NCI-H524 (cell line): Measurements from ENCODE around the gene KCTD2.

Experiments
- DNase-seq, 2 experiments: peaks; one replicate each; lab custom pipeline; 2025; lab: John Stamatoyannopoulos, UW

Gene KCTD2

DNA sequence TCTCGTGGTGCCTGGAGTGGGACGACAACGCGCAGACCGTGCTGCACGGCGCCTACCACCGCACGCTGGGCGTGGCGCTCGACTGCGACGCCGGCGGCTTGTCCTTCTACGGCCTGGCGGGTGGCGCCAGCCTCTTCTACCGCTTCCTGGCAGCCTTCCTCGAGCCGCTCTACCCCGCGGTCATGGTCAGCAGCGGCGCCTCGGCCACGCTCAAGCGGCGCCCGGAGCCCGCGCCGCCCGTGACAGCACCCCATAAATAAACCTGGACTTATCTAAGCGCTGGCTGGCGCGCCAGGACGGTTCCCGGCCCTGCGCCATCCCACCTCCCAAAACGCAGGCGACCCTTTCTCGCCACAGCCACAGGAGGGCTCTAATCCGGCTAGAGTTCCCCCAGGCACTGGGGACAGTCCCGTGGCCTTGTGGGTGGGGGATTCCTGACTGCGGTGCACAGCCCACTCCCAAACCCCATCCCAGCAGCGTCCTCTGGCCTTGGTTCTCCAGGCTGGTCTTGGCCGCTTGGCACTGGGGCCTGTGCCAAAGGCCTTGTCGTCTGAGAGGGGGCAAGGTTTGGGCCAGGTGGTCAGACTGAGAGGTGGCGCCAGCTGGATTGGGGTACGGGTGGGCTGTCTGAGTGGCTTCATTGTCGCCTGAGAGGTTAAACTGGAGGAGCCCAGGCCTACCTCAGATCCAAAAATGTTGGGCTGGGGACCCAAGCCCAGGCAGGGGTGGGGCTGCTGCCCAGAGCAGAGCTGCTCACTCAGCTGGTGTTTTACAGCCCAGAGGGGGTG is 30.7 kb downstream of the KCTD2 start:
- DNase-seq: no peak

- no peak for DNase-seq
Observed at GRCh38 chr17:75078284-75079022, 31.4 kb downstream of the KCTD2 start.

- no peak for DNase-seq
Observed at GRCh38 chr17:75079023-75079373, 32.0 kb downstream of the KCTD2 start.

GRCh38 chr17:75081611-75082540 is 34.9 kb downstream of the KCTD2 start:
- peak in 1 of 2 experiments; percentile 64 for DNase-seq

- DNase-seq: no peak
Observed at GRCh38 chr17:75082683-75083082, 35.7 kb downstream of the KCTD2 start.

- no peak for DNase-seq
Observed at GRCh38 chr17:75084039-75084660, 37.1 kb downstream of the KCTD2 start.

DNA sequence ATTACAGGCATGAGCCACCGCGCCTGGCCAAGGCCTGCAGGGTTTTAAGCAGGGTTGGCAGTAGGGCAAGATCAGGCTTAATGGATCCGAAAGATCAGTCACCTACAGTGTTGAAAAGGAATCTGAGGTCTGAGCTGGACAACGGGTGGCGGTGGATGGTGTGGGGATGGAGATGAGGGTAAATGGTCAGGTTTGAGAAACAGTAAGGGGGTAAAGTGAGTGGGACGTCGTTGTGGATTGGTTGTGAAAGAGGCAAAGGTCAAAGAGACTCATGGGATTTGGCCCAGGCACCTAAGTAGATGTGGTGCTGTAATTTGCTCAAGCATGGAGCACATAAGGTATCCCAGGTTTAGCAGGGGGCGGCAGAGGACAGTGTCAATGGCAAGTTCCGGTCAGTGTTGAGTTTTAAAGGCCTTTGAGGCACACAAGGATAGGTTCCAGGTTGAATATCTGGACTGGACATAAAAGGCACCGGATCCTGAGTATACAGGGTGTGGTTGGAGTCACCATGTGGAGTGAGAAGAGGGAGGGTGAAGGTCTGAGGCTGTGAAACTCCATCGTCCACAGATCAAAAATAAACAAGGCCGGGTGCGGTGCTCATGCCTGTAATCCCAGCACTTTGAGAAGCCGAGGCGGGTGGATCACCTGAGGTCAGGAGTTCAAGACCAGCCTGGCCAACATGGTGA is 39.6 kb downstream of the KCTD2 start:
- DNase-seq: no peak

GRCh38 chr17:75087182-75087557 is 40.1 kb downstream of the KCTD2 start:
- no peak for DNase-seq

DNA sequence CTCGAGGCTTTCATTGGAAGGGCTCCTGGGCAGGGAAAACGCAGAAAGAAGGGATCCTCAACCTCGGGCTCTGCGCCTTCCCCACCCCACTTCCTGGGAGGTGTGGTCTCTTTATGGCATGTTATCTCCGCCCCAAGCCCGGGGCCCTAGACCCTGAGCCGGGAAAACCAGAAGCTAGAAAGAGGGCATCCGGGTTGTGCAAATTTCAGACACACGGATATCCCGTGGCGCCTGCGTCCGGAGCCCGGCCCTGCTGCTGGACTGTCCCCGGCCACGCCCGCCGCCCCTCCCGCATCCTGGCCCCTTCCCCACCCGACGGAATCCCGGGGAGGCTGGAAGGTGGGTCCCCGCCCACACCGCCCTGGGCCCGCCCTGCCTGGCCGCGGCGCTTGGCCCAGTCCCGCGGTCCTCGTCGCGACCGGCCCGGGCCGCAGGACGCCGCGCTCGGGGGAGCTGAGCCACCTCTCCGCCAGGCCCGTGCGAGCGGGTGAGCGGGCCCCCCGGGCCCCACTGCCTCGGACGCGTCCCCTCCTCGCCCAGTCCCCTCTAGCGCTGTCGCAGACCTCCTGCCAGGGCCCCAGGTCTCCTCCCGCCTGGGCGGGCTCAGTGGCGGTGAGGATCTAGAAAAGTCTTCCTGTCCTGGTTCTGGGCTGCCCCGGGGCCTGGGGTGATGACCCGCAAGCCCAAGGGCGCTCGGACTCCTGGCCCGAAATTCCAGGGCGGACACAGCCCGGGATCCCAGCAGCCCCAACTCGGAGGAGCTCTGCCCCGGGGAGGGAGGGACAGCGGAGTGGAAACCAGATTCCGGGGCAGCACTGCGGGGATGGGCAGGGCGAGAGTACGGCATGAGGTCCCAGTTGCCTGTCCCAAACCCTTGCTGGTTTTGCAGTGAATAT is 40.8 kb downstream of the KCTD2 start, which contains the start of gene SLC16A5:
TSS of gene SLC16A5 (plus strand) at position 397 of the 896 bp plus-strand sequence. CDS start 5,683 bp downstream, outside the sequence.
- DNase-seq: no peak

- DNase-seq: no peak
Observed at GRCh38 chr17:75088465-75089417, 41.7 kb downstream of the KCTD2 start.

GRCh38 chr17:75090871-75091854 is 44.1 kb downstream of the KCTD2 start:
- DNase-seq: no peak

GRCh38 chr17:75091855-75092327 is 44.9 kb downstream of the KCTD2 start:
- no peak for DNase-seq

GRCh38 chr17:75093548-75094158 is 46.6 kb downstream of the KCTD2 start:
- DNase-seq: no peak

- no peak for DNase-seq
Observed at GRCh38 chr17:75094871-75095399, 47.9 kb downstream of the KCTD2 start.

- DNase-seq: no peak
Observed at GRCh38 chr17:75096082-75096625, 49.1 kb downstream of the KCTD2 start.

- no peak for DNase-seq
Observed at GRCh38 chr17:75097865-75098264, 50.8 kb downstream of the KCTD2 start.

- DNase-seq: no peak
Observed at GRCh38 chr17:75098861-75099260, 51.8 kb downstream of the KCTD2 start.
